Cortex of kidney (tissue), 1 donor: Measurements from ENCODE around the gene POLR3E.
"Not testable (repeated sequence)": the region's sequence is repeated elsewhere in the genome, so short reads cannot be mapped to it uniquely, and the experiment has no call there.

ENCODE experiments used
- DNase-seq: peaks from one replicate; lab custom pipeline; 2025; lab: John Stamatoyannopoulos, UW

The POLR3E gene

GRCh38 chr16:22335668-22336246, 38.5 kb downstream of the POLR3E start:
- DNase-seq = no peak

- no peak for DNase-seq
Measured at GRCh38 chr16:22336581-22336980, 39.4 kb downstream of the POLR3E start.

GRCh38 chr16:22337045-22337444, 39.8 kb downstream of the POLR3E start:
- DNase-seq = no peak

- no peak for DNase-seq
Measured at GRCh38 chr16:22337849-22338635, 40.8 kb downstream of the POLR3E start.

- DNase-seq = no peak
Measured at GRCh38 chr16:22340945-22341344, 43.7 kb downstream of the POLR3E start.

GRCh38 chr16:22342082-22342481, 44.9 kb downstream of the POLR3E start:
- no peak for DNase-seq

- no peak for DNase-seq
Measured at GRCh38 chr16:22346483-22346882, 49.3 kb downstream of the POLR3E start.

- DNase-seq = no peak
Measured at GRCh38 chr16:22347100-22347820, 50.1 kb downstream of the POLR3E start.

- DNase-seq = no peak
Measured at GRCh38 chr16:22348291-22348690, 51.1 kb downstream of the POLR3E start.

GRCh38 chr16:22351017-22351416, 53.8 kb downstream of the POLR3E start:
- DNase-seq = not testable (repeated sequence)

- no peak for DNase-seq
Measured at GRCh38 chr16:22352140-22352539, 54.9 kb downstream of the POLR3E start.

GRCh38 chr16:22352723-22353122, 55.5 kb downstream of the POLR3E start:
- DNase-seq = no peak

- DNase-seq = no peak
Measured at GRCh38 chr16:22353191-22353919, 56.1 kb downstream of the POLR3E start.

- no peak for DNase-seq
Measured at GRCh38 chr16:22353933-22354541, 56.8 kb downstream of the POLR3E start.

GRCh38 chr16:22355487-22355908, 58.3 kb downstream of the POLR3E start:
- no peak for DNase-seq

GRCh38 chr16:22356930-22357634, 59.9 kb downstream of the POLR3E start:
- DNase-seq = no peak

GRCh38 chr16:22357635-22357971, 60.4 kb downstream of the POLR3E start:
- no peak for DNase-seq

GRCh38 chr16:22358000-22358399, 60.8 kb downstream of the POLR3E start:
- DNase-seq = no peak

GRCh38 chr16:22359679-22360078, 62.5 kb downstream of the POLR3E start:
- DNase-seq = no peak

GRCh38 chr16:22360963-22361659, 63.9 kb downstream of the POLR3E start:
- DNase-seq = no peak

GRCh38 chr16:22364241-22364640, 67.0 kb downstream of the POLR3E start:
- DNase-seq = no peak
